Activated T-helper 1 cell treated with Interleukin-2 at 50 U/mL for 16 hours (primary cell): ENCODE results near the gene PSTK.

Experiments
- DNase-seq: peaks from one replicate; pipeline ENCODE4 v3.0.0-alpha.2; 2020; ENCODE audit warnings: low read depth

Gene PSTK

DNA sequence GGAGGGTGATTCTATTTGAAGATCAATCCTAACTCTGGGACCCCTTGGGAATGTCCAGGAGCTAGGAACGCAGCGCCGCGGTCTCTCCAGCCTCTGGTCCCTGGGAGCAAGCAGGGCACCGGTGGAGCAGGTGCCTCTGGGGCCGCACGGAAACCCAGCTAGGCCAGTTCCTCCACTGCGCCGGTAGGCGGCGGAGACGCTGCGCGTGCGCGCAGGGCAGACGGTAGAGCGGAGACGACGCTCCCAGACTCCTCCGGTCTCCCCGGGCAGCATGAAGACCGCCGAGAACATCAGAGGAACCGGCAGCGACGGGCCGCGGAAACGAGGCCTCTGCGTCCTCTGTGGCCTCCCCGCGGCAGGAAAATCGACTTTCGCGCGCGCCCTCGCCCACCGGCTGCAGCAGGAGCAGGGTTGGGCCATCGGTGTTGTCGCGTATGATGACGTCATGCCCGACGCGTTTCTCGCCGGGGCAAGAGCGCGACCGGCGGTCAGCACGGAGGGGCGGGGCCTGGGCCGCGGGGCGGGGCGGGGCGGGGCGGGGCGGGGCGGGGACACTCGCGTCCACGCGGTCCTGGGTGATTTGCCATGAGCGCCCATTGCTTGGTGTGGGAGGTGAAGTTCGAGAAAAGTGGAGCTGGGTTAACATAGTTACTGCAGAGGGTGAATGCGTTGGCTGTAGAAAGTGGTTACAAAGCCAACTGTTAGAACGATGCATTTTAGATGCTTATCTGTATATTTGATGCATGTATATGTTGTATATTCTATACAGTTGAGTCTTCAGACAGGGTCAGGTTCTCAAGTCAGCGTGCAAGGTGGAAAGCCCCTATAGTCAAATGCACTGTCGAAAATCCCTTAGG, at the start of gene PSTK:
Gene PSTK, plus strand, starts transcription at position 193 of the 857 bp plus-strand sequence. Its CDS starts 79 bp downstream, at position 272.
- peak; percentile 80 for DNase-seq

DNA sequence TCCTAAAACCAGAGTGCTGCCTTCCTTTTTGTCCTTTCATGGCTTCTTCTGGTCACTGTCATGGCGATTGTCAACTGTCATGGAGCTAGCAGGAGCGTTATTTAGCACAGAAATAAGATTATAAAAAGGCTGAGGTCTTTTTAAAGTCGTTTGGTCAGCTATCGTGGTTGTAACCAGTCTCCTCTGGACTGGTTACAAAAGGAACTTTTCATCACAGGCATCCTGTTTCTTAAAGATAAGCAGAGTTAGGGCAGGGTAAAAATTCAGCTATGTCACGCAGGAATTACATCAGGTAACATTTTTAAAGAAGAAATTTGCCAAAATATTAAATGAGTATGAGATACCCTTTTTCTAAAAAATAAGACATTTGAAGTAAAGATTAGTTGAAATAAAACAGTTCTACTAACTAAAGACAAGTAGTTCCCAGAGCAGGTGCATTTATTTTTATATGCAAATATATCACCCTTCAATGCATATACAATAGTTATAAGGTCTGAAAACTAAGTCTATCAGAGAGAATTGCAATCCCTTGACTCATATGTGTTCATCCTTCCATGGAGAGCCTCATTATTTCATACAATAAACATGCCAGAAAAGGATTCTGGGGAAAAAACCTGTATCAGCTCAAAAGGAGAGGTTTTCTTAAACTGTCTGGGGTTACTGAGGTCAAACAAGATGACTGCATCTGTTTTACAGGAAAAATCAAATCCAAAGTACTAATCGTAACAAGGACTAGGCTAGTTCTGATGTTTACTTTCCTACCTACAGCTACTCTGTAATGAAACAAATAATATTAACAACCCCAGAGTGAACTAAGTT, 48.9 kb upstream of the PSTK start:
- DNase-seq: no peak

GRCh38 chr10:122939133-122939855, 40.9 kb upstream of the PSTK start:
- DNase-seq: no peak

DNA sequence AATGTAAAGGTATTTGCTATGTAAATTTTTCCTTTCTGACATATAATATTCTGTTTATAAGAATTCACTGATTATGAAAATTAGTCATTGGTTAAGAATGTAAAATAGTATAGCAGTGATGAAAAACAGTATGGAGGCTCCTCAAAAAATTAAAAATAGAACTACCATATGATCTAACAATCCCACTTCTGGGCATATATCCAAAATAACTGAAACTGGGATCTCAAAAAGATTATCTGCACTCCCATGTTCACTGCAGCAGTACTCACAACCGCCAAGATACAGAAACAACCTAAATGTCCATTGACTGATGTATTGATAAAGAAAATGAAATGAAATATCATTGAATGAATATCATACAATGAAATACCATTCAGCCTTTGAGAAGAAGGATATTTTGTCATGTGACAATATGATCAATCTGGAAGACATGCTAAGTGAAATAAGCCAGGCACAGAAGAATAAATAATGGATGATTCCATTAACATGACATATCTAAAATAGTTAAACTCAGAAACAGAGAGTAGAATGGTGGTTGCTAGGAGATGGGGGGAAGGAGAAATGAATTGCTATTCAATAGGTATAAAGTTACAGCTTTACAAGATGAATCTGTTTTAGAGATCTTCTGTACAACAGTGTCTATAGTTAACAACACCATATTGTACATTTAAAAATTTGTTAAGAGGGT, 40.2 kb upstream of the PSTK start:
- DNase-seq: no peak

DNA sequence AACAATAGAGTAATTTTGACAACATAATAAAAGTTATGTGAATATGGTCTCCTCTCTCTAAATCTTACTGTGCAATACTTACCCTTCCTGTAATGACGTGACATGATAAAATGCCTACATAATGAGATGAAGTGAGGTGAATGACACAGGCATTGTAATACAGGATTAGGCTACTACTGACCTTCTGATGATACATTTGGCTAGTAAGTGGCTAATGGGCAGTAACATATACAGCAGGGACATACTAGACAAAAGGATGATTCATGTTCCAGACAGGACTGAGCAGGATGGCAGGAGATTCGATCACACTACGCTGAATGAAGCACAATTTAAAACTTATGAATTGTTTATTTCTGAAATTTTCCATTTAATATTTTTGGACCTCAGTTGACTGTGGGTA, 30.9 kb upstream of the PSTK start:
- no peak for DNase-seq

DNA sequence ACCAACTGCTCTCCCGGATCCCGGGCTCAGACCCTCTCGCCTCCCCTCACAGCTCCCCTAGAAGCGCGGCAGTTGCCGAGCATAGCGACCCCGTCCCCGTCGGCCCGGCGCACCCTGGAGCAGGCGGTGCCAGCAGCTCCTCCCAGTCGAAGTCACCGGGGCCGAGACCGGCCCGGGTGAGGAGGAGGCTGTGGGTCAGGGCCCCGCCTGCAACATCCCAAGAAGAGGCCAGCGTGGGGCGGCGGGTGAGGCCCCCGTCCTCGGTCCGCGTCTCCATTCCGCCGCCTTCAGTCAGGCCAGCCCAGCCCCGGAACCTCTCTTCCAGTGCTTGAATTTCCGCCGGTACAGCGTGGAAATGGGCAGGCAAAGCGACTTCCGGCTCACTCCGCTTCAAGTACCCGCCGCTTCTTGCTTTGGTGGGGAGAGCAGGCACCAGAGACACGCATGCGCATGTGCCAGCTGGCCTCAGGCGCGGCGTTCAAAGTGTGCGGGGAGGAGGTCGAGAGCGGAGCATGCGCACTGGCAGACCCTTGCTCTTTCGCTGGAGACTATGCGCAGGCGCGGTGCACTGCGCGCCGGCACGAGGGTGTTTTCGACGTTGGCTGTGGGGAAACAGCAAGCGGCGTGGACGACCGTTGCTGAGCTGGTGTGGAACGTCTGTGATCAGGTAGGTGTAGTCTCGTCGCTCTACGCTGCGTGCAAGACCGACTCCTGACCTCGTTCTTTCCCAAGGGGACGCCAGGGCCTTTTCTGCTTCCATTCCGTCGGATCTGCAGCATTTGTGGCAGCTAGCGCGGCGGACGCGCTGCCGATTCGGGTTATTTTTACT, 26.1 kb upstream of the PSTK start, which contains the start of gene C10orf88:
Gene C10orf88, minus strand, starts transcription at position 326 of the 829 bp plus-strand sequence. Its CDS starts 49 bp downstream, at position 277.
- DNase-seq: peak; percentile 98

DNA sequence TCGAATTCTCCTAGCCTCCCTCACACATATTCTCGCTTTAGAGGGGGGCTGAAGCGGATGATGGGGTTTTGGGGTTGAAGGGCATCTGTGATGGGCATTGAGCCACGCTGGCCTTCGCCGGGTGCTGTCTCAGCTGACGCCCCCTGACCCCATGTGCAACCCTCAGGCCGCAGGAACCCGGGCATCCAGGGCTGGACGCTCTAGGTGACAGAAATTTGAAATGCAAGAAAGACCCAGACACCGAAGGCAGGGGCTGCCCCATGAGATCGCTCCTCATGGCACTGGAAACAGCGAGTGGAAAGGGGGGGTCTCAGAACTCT, 25.5 kb upstream of the PSTK start:
- DNase-seq: no peak

DNA sequence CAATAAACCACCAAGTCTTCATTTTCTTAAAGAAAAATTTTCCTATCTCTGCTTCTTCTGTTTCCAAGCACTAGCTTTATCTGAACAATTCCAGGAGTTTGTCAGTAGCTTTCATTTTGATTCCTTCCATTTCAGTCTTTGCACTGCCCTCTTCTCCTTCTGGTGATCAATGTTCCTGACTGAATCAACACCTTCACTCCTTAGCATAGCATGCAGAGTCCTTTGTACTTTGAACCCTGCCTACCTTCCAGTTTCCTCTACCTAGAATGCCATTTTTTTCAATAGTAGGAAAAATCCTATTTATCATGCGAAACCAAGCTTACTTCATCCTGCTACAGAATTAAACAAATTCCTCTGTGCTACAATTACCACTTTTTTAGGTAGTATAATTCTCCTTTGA, 24.3 kb upstream of the PSTK start:
- no peak for DNase-seq

- DNase-seq: no peak
Observed at GRCh38 chr10:122957474-122957873, 22.7 kb upstream of the PSTK start.

DNA sequence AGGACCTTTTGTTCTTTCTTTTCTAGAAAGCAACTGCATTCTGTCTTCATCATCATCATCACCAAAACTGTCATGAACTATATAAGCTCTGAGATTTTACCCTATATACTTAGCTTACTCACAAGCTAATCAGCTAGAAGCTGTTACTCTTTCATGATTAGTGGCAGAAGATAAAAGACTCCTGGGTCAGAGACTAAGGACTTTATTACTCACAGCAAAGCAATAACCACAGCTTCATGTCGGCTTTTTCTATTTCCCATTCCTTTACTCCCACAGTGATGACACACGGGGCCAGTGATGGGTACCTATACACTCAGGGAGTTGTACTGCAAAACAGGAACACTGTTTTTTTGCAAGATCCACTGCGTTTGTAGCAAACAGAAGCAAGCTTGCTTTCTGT, 17.8 kb upstream of the PSTK start:
- DNase-seq: no peak

- DNase-seq: no peak
Observed at GRCh38 chr10:122966879-122967278, 13.3 kb upstream of the PSTK start.

- no peak for DNase-seq
Observed at GRCh38 chr10:122968698-122969097, 11.5 kb upstream of the PSTK start.

DNA sequence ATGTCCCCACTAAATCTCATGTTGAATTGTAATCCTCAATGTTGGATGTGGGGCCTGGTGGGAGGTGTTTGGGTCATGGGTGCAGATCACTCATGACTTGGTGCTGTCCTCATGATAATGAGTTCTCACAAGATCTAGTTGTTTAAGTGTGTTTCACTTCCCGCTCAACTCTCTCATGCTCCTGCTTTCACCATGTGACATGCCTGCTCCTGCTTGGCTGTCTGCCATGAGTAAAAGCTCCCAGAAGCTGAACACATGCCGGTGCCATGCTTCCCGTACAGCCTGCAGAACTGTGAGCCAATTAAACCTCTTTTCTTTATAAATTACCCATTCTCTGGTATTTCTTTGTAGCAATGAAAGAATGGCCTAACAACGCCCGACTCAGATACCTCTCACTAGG, 6.2 kb upstream of the PSTK start:
- DNase-seq: no peak

DNA sequence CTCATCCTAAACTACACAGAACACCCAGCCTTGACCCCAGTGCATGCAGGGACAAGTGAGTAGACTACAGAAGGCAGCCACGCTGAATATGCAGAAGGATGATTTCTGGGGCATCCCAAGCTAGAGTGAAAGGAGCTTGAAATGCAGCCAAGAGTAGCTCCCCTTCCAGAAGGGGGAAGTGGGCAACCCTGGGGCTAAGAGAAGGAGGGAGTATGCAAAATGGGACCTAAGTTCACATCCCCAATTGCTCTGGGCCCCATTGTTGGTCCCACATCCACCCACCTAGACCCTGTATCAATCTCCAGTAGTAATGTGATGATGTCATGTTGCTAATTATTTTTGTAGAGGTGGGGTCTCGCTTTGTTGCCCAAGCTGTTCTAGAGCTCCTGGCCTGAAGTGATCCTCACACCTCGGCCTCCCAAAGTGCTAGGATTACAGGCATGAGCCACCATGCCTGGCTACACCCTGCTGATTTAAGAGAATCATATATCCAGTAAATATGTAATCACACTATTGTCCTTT, 5.6 kb upstream of the PSTK start:
- no peak for DNase-seq

DNA sequence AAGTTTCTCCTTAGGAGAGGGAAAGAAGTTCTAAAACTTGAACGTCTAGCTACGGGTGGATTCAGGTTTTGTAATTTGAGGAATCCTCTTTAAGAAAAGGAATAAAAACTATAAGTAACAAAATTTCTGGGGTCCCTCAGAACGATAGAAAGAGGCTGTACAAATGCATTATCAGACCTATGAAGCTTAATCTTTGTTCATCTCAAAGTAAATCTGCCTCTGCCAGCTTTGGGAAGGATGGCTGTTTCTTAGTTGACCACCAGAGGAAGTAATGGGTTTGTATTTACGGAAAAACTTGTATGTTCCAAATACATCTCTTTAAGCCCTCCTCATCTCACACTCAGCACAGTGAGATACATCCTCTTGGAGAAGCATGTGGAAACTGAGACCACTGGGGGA, 864 bp downstream of the PSTK start:
- DNase-seq: no peak

DNA sequence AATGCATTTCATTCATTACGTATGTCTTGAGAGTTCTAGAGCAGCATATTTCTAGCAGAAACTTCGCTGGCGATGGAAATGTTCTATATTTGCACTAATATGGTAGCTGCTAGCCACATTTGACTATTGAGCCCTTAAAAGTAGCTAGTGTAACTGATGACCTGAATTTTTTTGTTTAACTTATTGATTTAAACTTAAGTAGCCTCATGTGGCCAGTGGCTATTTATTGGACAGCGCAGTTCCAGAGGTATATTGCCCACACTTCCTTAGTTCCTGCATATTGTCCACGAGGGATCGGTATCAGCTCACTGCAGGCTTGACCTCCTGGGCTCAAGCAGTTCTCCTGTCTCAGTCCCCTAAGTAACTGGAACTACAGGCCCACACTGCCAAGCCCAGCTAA, 3.7 kb downstream of the PSTK start:
- no peak for DNase-seq

DNA sequence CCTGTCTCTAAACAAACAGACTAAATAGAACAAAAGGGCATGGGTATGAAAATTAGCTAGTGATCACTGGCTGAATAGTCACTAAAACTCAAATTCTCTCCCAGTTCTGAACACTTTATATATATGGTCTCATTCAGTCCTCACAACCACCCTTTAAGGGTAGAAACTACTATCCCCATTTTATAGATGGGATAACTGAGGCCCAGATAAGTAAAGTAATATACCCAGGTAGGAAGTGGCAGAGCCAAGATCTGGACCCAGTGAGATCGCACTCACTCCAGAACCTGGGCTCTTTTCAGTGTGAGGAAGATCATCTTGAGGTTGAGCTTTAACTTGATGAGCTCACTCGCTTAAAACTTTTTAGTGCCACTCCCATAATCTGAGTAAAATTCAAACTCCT, 4.5 kb downstream of the PSTK start:
- no peak for DNase-seq

DNA sequence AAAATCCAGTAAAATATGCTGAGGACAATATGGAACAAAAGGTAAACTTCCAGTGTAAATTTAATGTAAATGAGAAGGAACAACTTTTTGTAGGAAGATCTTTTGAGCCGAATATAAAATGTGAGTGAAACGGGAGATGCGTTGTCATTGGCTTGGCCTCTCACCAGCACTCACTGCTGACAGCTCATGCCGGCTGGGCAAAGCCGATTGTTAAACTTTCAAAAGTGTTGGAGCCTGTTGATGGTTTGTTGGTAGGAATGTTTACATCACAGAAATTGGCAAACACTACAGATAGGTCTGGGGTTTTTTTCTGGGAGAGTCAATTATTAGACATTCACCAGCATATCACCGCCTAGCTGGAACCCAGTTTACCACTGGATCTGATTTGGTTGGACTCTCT, 6.1 kb downstream of the PSTK start:
- no peak for DNase-seq

DNA sequence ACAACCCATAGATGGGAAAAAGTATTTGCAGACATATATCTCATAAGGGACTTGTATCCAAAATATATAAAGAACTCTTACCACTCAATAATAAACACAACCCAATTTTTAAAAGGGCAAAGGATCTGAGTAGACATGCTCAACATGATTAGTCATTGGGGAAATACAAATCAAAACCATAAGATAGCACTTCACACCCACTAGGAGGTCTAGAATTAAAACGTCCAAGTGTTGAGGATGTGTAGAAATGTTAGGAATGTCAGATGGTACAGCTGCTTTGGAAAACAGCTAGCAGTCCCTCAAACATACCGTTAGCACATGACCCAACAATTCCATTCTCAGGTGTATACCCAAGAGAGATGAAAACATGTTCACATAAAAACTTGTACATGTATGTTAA, 8.3 kb downstream of the PSTK start:
- DNase-seq: no peak

- no peak for DNase-seq
Observed at GRCh38 chr10:122990278-122990677, 10.1 kb downstream of the PSTK start.

- no peak for DNase-seq
Observed at GRCh38 chr10:122992031-122992585, 11.9 kb downstream of the PSTK start.
